Mononuclear cell (primary cell): Measurements from ENCODE around the gene KDM1A. TPM values are rescaled to one million over a fixed set of nuclear protein-coding genes. Genes with fewer than 3 reads are reported as not detected.
A peak's percentile ranks its signal among the peaks of the same experiment; 100 is the strongest.
"Not testable (repeated sequence)": the region's sequence is repeated elsewhere in the genome, so short reads cannot be mapped to it uniquely, and the experiment has no call there.

Source experiments
- H3K27me3 ChIP-seq: 2 replicates; pipeline ENCODE4 v1.6.0; 2011; ENCODE audit warnings: low read length, control low read depth; ENCODE audit not compliant: insufficient read depth
- H3K4me1 ChIP-seq: 2 replicates; pipeline ENCODE4 v1.5.1; 2011; ENCODE audit warnings: mild to moderate bottlenecking, low read length, control low read depth; ENCODE audit not compliant: insufficient read depth
- H3K4me3 ChIP-seq: 2 replicates; pipeline ENCODE4 v1.5.1; 2011; ENCODE audit warnings: mild to moderate bottlenecking, low read length, moderate library complexity
- H3K9me3 ChIP-seq: 2 replicates; pipeline ENCODE4 v1.5.1; 2011; ENCODE audit warnings: low read depth, mild to moderate bottlenecking, control low read depth, low read length
- total RNA-seq: library from RNA; depleted of rRNA; stranded (reverse); fragments of >200 nt; gene quantifications from one replicate; pipeline ENCODE4 v1.2.3, GENCODE V29; 2012

KDM1A gene
- total RNA-seq, result 37.6 TPM

DNA sequence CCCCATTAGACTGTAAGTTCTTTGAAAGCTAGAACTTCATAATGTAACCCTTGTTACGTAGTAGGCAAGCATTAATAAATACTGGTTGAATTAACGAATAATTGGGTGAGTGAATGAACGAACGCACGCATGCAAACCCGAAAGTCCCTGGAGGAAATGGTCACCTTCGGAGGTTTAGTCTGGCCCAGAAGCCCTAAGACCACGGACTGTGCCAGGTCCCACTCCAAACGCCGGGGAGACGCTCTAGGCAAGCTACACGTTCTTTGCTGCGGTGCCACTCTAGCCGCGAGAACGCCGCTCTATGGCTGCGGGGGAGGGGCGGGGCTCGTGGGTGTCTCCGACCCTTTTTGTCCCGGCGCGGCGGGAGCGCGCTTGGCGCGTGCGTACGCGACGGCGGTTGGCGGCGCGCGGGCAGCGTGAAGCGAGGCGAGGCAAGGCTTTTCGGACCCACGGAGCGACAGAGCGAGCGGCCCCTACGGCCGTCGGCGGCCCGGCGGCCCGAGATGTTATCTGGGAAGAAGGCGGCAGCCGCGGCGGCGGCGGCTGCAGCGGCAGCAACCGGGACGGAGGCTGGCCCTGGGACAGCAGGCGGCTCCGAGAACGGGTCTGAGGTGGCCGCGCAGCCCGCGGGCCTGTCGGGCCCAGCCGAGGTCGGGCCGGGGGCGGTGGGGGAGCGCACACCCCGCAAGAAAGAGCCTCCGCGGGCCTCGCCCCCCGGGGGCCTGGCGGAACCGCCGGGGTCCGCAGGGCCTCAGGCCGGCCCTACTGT, at the start of gene KDM1A:
TSS of gene KDM1A (plus strand) at position 375 of the 769 bp plus-strand sequence. CDS start at position 504, 129 bp downstream.
- Histone ChIP-seq H3K4me1 (peaks cover 27% of the 10 kb centered on the region), H3K27me3 (no peaks in the 10 kb centered on the region), H3K9me3 (no peaks in the 10 kb centered on the region), H3K4me3 (peak within 1 kb of the TSS; percentile 88)

DNA sequence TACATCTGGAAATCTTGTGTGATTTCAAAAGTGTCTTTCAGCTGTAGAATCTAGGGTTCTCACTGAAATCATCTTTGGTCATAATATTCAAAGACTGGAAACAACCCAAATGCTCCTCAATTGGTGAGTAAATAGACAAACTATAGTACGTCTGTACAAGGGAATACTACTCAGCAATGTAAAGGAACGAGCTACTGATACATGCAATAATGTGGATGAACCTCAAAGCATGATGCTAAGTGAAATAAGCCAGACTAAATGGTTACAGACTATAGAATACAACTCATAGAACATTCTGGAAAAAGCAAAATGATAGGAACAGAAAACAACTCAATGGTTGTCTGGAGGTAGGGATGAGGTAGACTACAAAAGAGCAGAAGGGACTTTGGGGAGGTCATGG, 49.2 kb upstream of the KDM1A start:
- no peaks in the 10 kb centered on the region for H3K4me1 ChIP-seq
- H3K9me3 ChIP-seq, result no peaks in the 10 kb centered on the region
- H3K4me3 ChIP-seq, result no peak overlapping the region
- H3K27me3 ChIP-seq, result peaks cover 33% of the 10 kb centered on the region

DNA sequence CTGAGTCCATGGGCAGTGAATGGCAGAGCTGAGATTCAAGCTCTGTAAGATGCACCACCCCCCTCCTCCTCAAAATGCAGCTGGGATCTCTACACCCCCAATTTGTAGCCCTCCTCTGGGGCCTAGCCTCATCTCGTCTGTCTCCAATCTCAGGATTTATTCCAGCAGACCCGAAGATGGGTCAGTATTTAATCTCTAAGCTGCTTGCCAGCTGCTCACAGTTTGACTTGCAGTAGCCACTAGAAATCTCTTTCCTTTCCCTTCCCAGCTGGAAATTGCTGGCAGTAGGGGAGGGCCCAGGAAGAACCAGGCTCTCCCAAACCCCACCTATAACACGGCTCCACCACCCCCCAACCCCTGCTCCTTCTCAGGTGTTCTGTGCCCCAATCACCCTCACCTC, 48.1 kb upstream of the KDM1A start:
- no peak overlapping the region for H3K4me3 ChIP-seq
- H3K27me3 ChIP-seq, result peaks cover 33% of the 10 kb centered on the region
- H3K9me3 ChIP-seq, result no peaks in the 10 kb centered on the region
- no peaks in the 10 kb centered on the region for H3K4me1 ChIP-seq

DNA sequence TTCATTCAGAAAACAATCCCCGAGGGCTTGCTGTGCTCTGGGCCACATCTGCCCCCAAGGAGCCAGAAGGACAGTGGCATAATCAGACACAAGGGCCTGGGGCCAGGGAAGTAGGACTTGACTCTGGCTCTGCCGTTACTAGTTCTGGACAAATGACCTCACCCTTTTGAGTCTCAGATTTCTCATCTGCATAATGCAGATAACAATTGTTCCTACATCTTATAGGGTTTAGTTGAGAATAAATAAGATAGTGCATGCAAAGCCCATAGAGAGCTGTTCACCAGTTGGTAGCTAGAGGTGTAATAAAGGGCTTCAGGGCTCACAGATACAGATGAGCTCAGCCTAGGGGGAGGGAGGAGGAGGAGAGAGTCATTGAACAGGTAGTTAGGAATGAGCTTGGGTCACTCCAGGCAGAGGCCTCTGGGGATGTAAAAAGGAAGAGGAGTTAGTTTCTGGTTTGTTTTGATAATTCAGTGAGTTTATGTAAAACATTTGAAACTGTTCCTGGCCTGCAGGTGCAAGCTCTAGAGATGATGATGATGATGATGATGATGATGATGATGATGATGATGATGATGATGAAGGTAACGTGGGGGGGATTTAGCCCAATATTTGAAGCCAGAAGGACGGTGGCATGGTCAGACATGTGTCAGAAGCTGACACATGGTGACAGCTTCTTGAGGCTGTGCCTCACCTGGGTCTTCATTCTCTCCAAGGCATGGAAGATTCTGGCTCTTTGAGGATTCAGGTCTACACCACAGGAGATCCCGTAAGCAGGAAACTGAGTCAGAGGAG, 47.5 kb upstream of the KDM1A start:
- Histone ChIP-seq H3K4me1 (no peaks in the 10 kb centered on the region), H3K4me3 (no peak overlapping the region), H3K9me3 (no peaks in the 10 kb centered on the region), H3K27me3 (peaks cover 33% of the 10 kb centered on the region)

DNA sequence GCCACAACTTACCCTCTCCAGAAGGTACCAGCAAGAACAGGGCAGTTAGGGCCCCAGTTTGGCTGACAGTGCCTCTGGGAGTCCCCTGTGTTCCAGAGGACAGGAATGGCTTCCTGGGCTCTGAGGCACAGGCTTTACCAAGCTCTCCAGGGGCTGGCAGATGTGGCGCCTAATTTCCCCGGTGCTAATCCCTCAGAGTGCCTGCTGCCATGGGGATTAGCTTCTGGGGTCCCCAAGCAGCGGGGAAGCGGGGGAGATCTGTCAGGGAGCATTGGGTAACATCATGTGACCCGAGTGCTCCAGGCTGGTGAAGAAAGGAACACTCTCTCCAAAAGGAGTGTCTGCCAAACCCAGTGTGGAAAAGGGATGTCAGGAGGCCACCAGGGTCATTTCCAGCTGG, 46.5 kb upstream of the KDM1A start, which contains the start of gene LACTBL1:
TSS of gene LACTBL1 (minus strand) at position 107 of the 400 bp plus-strand sequence. CDS start 550 bp downstream, outside the sequence.
- Histone ChIP-seq H3K27me3 (peaks cover 31% of the 10 kb centered on the region), H3K9me3 (no peaks in the 10 kb centered on the region), H3K4me3 (no peak within 1 kb of the TSS), H3K4me1 (no peaks in the 10 kb centered on the region)

DNA sequence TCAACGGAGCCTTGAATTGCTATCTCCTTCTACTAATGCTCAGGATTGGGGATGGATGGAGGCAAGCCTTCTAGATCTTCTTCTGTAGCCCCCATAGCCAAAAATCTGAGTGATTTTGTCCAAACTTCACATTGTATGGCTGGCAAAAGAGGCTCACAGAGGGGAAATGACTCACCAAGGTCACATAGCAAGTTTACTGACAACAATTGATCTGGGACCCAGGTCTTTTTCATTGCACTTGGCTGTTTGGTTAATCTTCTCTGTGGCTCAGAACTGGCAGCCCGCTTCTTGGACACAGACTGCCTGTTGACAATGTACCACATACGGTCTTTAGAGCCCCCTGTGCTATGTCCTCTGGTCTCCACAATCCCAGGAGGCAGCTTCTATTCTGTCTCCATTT, 43.6 kb upstream of the KDM1A start:
- H3K9me3 ChIP-seq, result no peaks in the 10 kb centered on the region
- H3K27me3 ChIP-seq, result peaks cover 7% of the 10 kb centered on the region
- no peak overlapping the region for H3K4me3 ChIP-seq
- H3K4me1 ChIP-seq, result no peaks in the 10 kb centered on the region

DNA sequence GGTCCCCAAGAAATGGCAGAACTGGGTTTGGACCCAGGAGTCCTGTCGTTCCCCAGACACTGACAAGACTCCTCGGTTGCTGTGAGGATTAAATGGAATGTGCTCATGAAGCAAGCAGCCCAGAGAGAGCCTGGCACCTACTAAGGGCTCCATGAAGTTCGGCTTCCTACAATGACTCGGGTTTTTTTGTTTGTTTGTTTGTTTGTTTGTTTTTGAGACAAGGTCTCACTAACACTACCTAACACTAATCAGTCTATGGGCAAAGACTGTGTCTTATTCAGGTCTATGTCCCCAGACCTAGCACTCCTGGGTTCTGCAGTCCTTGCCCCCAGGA, 43.2 kb upstream of the KDM1A start:
- Histone ChIP-seq H3K4me3 (no peak overlapping the region), H3K27me3 (peaks cover 4% of the 10 kb centered on the region), H3K4me1 (no peaks in the 10 kb centered on the region), H3K9me3 (no peaks in the 10 kb centered on the region)

DNA sequence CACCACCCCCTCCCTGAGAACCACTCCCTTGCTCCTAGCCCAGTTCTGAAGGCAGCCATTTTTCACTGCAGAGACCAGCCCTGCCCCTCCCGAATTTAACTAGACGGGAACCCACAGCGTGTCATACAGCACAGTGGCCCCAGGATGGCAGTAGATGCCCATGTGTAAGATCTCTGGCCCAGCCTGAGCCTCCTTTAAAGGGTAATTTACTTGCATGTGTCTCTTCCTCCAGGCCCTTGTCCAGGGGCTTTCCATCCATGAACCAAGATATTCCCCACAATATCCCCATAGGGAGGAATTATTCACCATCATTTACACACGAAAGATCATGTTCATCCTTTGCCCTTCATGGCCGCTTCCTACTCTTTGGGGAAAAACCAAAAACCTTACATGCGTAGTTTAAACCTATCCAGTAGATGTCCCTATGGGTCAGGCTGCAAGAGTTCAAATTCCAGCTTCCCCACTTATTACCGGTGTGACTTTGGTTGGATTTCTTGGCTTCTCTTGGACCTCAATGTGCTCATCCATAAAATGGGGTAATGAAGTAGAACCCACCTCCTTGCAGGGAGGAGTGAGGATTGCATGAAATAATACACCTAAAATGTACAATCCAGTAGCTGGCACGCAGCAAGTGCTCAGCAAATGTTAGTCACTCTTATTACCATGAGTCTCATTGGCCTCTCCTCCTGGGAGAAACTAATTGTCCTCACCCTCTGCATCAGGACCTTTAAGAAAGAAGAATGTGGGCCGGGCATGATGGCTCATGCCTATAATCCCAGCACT, 42.6 kb upstream of the KDM1A start:
- Histone ChIP-seq H3K9me3 (no peaks in the 10 kb centered on the region), H3K4me3 (no peak overlapping the region), H3K27me3 (peaks cover 4% of the 10 kb centered on the region), H3K4me1 (no peaks in the 10 kb centered on the region)

DNA sequence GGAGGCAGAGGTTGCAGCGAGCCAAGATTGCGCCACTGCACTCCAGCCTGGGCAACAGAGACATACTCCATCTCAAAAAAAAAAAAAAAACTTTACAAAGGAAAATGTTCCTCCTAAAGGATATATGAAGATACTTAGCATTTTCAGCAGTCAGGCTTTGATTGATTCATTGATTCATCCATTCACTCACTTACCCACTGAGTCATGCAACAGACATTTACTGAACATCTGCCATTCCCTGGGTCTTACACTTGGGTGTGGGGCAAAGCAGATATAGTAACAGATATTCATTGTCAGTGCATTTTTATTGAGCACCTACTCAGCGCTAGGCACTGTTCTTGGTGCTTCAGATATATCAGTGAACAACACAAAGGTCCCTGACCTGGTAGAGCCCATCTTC, 41.0 kb upstream of the KDM1A start:
- Histone ChIP-seq H3K9me3 (no peaks in the 10 kb centered on the region), H3K4me1 (no peaks in the 10 kb centered on the region), H3K4me3 (no peak overlapping the region), H3K27me3 (no peaks in the 10 kb centered on the region)

DNA sequence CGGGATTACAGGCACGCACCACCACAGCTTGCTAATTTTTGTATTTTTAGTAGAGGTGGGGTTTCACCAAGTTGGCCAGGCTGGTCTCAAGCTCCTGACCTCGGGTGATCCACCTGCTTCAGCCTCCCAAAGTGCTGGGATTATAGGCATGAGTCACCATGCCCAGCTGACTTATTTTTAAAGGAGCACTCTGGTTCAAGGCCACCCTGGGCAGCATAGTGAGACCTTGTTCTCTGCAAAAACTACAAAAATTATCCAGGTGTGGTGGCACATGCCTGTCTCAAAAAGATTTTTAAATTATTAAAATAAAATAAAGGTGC, 38.8 kb upstream of the KDM1A start:
- not testable (repeated sequence) for H3K4me3 ChIP-seq, H3K27me3 ChIP-seq, H3K4me1 ChIP-seq, H3K9me3 ChIP-seq

DNA sequence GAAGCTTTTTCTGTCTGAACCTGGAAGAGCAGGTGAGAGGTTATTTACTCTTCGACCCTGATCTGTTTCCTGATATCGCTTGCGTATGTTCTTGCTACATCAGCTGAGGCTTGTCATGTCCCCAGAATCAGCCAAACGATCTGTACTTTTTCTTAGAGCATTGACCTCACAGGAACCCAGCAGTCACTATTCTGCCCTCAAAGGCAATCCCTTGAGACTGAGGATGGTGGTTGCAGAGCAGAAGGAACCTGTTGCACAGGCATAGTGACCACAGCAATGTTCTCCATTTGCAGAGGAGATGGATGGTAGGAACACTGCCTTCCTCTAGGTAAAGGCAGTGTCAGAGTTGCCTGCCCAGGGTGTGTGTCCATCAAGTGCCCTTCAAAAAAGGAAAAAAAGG, 35.3 kb upstream of the KDM1A start:
- H3K27me3 ChIP-seq, result no peaks in the 10 kb centered on the region
- H3K4me1 ChIP-seq, result no peaks in the 10 kb centered on the region

DNA sequence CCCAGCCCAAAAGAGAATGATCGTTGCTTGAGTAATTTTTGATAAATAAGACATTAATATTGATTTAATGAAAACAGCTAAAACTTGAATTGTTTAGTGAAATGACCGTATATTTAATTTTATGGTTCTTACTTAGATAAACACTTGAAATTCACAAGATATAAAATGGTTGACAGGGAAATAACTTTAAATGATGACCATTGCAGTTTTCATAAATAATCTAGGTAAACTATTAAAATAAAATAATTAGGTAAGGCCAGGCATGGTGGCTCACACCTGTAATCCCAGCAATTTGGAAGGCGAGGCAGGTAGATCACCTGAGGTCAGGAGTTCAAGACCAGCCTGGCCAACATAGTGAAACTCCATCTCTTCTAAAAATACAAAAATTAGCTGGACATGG, 26.9 kb upstream of the KDM1A start:
- H3K4me1 ChIP-seq, H3K27me3 ChIP-seq, H3K4me3 ChIP-seq, H3K9me3 ChIP-seq: not testable (repeated sequence)

More for the DNA sequence above, 35.3 kb upstream of the KDM1A start:
- Histone ChIP-seq H3K9me3 (no peaks in the 10 kb centered on the region), H3K4me3 (no peak overlapping the region)

DNA sequence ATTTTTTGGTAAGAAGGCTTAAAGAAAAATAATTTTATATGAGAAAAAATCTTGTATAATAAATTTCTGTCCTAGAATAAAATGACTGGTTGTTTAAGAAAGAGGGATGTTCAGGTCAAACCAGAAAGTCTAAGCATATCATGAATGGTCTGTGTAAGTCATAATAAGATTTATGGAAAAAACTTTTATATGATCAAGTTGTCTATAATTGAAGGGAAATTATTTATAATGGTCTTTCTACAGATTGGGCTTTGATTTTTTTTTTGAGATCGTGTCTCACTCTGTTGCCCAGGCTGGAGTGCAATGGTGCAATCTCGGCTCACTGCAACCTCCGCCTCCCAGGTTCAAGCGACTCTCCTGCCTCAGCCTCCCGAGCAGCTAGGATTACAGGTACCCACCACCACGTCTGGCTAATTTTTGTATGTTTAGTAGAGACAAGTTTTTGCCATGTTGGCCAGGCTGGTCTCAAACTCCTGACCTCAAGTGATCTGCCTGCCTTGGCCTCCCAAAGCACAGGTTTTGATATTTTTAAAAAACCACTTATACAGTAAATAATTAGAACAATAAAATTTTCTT, 26.0 kb upstream of the KDM1A start:
- H3K4me3 ChIP-seq, H3K27me3 ChIP-seq, H3K9me3 ChIP-seq, H3K4me1 ChIP-seq: not testable (repeated sequence)

DNA sequence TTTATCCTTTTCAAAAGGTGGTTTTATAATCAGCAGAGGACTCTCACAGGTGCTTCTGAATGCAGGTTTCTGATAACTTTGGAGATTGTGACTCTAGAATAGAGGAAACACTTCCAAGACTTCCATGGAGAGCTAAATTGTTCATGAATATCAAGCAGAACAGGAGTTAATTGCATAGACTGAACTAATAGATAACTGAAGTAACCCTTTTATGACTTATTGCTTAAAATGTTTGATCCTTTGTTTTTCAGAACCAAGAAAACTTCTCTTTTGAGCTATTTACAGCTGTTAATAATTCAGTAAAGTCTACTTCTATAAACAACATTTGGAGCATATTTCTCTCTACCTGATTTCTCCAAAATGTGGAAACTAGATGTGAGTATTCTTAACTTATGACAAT, 23.5 kb upstream of the KDM1A start:
- Histone ChIP-seq H3K4me3 (no peak overlapping the region), H3K4me1 (no peaks in the 10 kb centered on the region), H3K27me3 (no peaks in the 10 kb centered on the region), H3K9me3 (no peaks in the 10 kb centered on the region)

DNA sequence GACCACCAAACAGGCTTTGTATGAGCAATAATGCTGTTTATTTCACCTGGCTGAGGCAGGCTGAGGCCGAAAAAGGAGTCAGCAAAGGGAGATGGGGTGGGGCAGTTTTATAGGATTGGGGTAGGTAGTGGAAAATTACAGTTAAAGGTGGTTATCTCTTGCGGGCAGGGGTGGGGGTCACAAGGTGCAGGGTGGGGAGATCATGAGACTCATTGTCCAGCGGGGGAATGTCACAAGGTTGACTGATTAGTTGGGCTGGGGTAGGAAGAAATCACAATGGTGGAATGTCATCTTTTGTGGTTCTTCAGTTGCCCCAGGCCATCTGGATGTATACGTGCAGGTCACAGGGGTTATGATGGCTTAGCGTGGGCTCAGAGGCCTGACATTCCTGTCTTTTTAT, 21.7 kb upstream of the KDM1A start:
- H3K4me1 ChIP-seq, H3K4me3 ChIP-seq, H3K9me3 ChIP-seq, H3K27me3 ChIP-seq: not testable (repeated sequence)
